ENCODE results near the gene CFAP20. TPM values are rescaled to one million over a fixed set of nuclear protein-coding genes. Genes with fewer than 3 reads are reported as not detected.

Gene CFAP20
- total RNA-seq, 1 donor = 26.1 TPM

- Histone ChIP-seq H3K79me2 (ENCODE audit: insufficient read depth, low read length) (no peaks in the 10 kb centered on the region), H3K9me3 (ENCODE audit: low read depth, low read length) (no peaks in the 10 kb centered on the region), H3K36me3 (ENCODE audit: insufficient read depth, low read length) (no peaks in the 10 kb centered on the region), H3K4me3 (ENCODE audit: insufficient read depth, low read length) (no peak overlapping the region), H3K4me1 (ENCODE audit: insufficient read depth, low read length) (no peaks in the 10 kb centered on the region), H3K27me3 (ENCODE audit: insufficient read depth, low read length) (no peaks in the 10 kb centered on the region), H3K4me2 (ENCODE audit: insufficient read depth, low read length) (no peak overlapping the region), H2AFZ (ENCODE audit: low read length) (no peak overlapping the region), H3K27ac (ENCODE audit: low read depth, low read length) (no peak overlapping the region), H4K20me1 (ENCODE audit: insufficient read depth, low read length) (no peaks in the 10 kb centered on the region)
- no peak for DNase-seq (ENCODE audit: insufficient read length, low spot score, missing footprints)
- TF ChIP-seq CTCF (IDR thresholded peaks at IDR 0.05; ENCODE audit: extremely low read depth, low read depth, low read length) = no peak
These were observed 58.6 kb downstream of the CFAP20 start for GRCh38 chr16:58070585-58070984.

Small RNAs within 50 kb of the gene (small RNA-seq; reads per million reads assigned to genes)
- not detected for gene RF00019

Other genes starting within 250 kb of the CFAP20 start
- gene CNGB1, start 158.3 kb downstream of the CFAP20 start, total RNA-seq = not detected in 2 replicates
- 4.3 and 5.6 TPM in 2 replicates for gene ZNF319, start 128.7 kb downstream of the CFAP20 start, total RNA-seq
- gene USB1, start 128.0 kb downstream of the CFAP20 start, total RNA-seq = 17.7 and 19.2 TPM in 2 replicates
- gene MMP15, start 103.6 kb downstream of the CFAP20 start, total RNA-seq = 7.7 and 9.4 TPM in 2 replicates
- 38.6 and 40.5 TPM in 2 replicates for gene CSNK2A2, start 68.7 kb upstream of the CFAP20 start, total RNA-seq
- gene PRSS54, start 165.6 kb upstream of the CFAP20 start, total RNA-seq = not detected in 2 replicates

Data from osteoblast (primary cell).